Keratinocyte (primary cell): ENCODE results near the gene PAMR1. TPM values are rescaled to one million over a fixed set of nuclear protein-coding genes. Genes with fewer than 3 reads are reported as not detected.

Experiments used
- DNase-seq: peaks from one replicate; pipeline ENCODE4 v3.0.0-alpha.2; 2011; ENCODE audit warnings: low read depth, missing footprints, low spot score
- FAIRE-seq: peaks from 2 replicates; lab custom pipeline; 2011; peaks lifted over from hg19 to GRCh38; lab: Jason Lieb, UNC
- H2AFZ ChIP-seq: 2 replicates; pipeline ENCODE4 v1.6.0; 2012; ENCODE audit warnings: low read length, control low read depth, inconsistent platforms; ENCODE audit not compliant: control insufficient read depth
- H3K27ac ChIP-seq: 2 replicates; pipeline ENCODE4 v1.5.1; 2011; ENCODE audit warnings: low read length; ENCODE audit not compliant: control insufficient read depth, insufficient read depth
- H3K27me3 ChIP-seq: 3 replicates; pipeline ENCODE4 v1.6.0; 2011; ENCODE audit warnings: low read length; ENCODE audit not compliant: control insufficient read depth, insufficient read depth; ENCODE audit errors: extremely low read depth
- H3K36me3 ChIP-seq, 2 experiments: 2 replicates in 1 of 2; 3 replicates in 1 of 2; pipeline ENCODE4 v1.5.1; 2011; ENCODE audit warnings: low read length in 2 of 2, mild to moderate bottlenecking in 1 of 2; ENCODE audit not compliant: control insufficient read depth in 2 of 2, insufficient read depth in 2 of 2; ENCODE audit errors: extremely low read depth in 1 of 2
- H3K4me1 ChIP-seq: 3 replicates; pipeline ENCODE4 v1.5.1; 2011; ENCODE audit warnings: low read length; ENCODE audit not compliant: control insufficient read depth, insufficient read depth; ENCODE audit errors: extremely low read depth
- H3K4me2 ChIP-seq: 3 replicates; pipeline ENCODE4 v1.6.0; 2011; ENCODE audit warnings: low read depth, low read length; ENCODE audit not compliant: control insufficient read depth, insufficient read depth; ENCODE audit errors: extremely low read depth
- H3K4me3 ChIP-seq, 3 experiments: fragments of 200-600 bp in 1 of 3; sonication (generic) in 1 of 3; 2 replicates in 2 of 3; 3 replicates in 1 of 3; pipeline ENCODE4 v1.5.1; 2011 to 2016; ENCODE audit warnings: low read length in 3 of 3, mild to moderate bottlenecking in 3 of 3, control low read depth in 2 of 3, inconsistent platforms in 1 of 3, low read depth in 1 of 3, mixed read lengths in 1 of 3, mixed run types in 1 of 3, moderate library complexity in 1 of 3; ENCODE audit not compliant: control insufficient read depth in 2 of 3, insufficient read depth in 2 of 3; ENCODE audit errors: extremely low read depth in 1 of 3
- H3K79me2 ChIP-seq: 2 replicates; pipeline ENCODE4 v1.6.0; 2012; ENCODE audit warnings: low read length; ENCODE audit not compliant: control insufficient read depth, insufficient read depth
- H3K9ac ChIP-seq: 3 replicates; pipeline ENCODE4 v1.6.0; 2011; ENCODE audit warnings: low read length; ENCODE audit not compliant: control insufficient read depth, insufficient read depth; ENCODE audit errors: extremely low read depth
- H3K9me1 ChIP-seq: 3 replicates; pipeline ENCODE4 v1.6.0; 2011; ENCODE audit warnings: low read length; ENCODE audit not compliant: control insufficient read depth, insufficient read depth; ENCODE audit errors: extremely low read depth
- H3K9me3 ChIP-seq: 2 replicates; pipeline ENCODE4 v1.5.1; 2012; ENCODE audit warnings: low read depth, low read length; ENCODE audit not compliant: control insufficient read depth
- H4K20me1 ChIP-seq: 3 replicates; pipeline ENCODE4 v1.6.0; 2011; ENCODE audit warnings: low read length; ENCODE audit not compliant: control insufficient read depth, insufficient read depth; ENCODE audit errors: extremely low read depth
- EZH2 ChIP-seq: IDR thresholded peaks from one replicate; pipeline ENCODE4 v1.6.1; 2012; ENCODE audit warnings: inconsistent platforms, mild to moderate bottlenecking, low read length, moderate library complexity
- dilution Hi-C: fragments of 300-500 bp; cut with MboI; formaldehyde crosslinking; loops from one replicate; pipeline ENCODE4 v1.7.0; 2020; ENCODE audit warnings: low sequenced_read_pairs; ENCODE audit not compliant: extremely low pct_ligation_motif_present
- polyA plus RNA-seq, 5 experiments: library from polyadenylated mRNA; depleted of rRNA in 3 of 5; stranded (reverse) in 3 of 5; stranded (forward) in 1 of 5; unstranded in 1 of 5; fragments of >200 nt; gene quantifications; 1 replicate in 1 of 5; 2 replicates in 3 of 5; 3 replicates in 1 of 5; pipeline versions ENCODE4 v1.2.1 to v1.2.3, GENCODE V29; 2011 to 2012; ENCODE audit warnings: missing spikeins in 2 of 5, low read depth in 1 of 5, low replicate concordance in 1 of 5
- TF ChIP-seq, protein P1 (sequence below), 3 experiments: IDR thresholded peaks in 1 of 3; conservative IDR thresholded peaks in 1 of 3; optimal IDR thresholded peaks in 1 of 3; 2 replicates in 2 of 3; 3 replicates in 1 of 3; pipeline versions ENCODE3 to v1.5.1; 2011; ENCODE audit warnings: low read length in 3 of 3, mild to moderate bottlenecking in 3 of 3, moderate library complexity in 2 of 3, control low read depth in 1 of 3, inconsistent platforms in 1 of 3; ENCODE audit not compliant: insufficient read depth in 2 of 3; ENCODE audit errors: extremely low read depth in 1 of 3

PAMR1 gene
- polyA plus RNA-seq, 1 donor (not counting 4 experiments of a cell fraction or from before 2014, with no cell fraction given) = 4.1 TPM

DNA sequence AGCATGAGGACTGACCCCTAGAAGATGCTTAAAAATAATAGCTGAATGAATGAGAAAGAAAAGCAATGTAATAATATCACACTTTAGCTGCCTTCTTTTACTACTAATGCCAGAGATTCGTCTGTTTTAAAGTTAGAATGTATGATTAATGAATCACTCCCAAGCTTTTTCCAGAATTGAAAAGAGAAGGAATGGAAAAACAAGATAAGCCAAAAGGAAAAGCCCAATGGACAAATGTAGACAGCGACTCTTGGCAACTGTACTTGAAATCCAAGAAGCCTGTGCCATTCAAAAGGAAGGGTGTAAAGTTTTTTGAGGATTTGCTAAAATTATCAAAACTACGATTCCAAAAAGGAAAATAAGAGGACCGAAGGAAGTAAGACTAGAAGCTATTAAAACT, 40.8 kb upstream of the PAMR1 start:
- no peak for TF ChIP-seq EZH2
- TF ChIP-seq, protein P1, sequence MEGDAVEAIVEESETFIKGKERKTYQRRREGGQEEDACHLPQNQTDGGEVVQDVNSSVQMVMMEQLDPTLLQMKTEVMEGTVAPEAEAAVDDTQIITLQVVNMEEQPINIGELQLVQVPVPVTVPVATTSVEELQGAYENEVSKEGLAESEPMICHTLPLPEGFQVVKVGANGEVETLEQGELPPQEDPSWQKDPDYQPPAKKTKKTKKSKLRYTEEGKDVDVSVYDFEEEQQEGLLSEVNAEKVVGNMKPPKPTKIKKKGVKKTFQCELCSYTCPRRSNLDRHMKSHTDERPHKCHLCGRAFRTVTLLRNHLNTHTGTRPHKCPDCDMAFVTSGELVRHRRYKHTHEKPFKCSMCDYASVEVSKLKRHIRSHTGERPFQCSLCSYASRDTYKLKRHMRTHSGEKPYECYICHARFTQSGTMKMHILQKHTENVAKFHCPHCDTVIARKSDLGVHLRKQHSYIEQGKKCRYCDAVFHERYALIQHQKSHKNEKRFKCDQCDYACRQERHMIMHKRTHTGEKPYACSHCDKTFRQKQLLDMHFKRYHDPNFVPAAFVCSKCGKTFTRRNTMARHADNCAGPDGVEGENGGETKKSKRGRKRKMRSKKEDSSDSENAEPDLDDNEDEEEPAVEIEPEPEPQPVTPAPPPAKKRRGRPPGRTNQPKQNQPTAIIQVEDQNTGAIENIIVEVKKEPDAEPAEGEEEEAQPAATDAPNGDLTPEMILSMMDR (optimal IDR thresholded peaks at IDR 0.05 in 1 of 3, IDR thresholded peaks at IDR 0.05 in 1 of 3, conservative IDR thresholded peaks at IDR 0.05 in 1 of 3; ENCODE audit: extremely low read depth in 1 of 3, insufficient read depth in 2 of 3, low read length in 3 of 3) = no peak
- H3K79me2 ChIP-seq = no peaks in the 10 kb centered on the region
- H3K36me3 ChIP-seq = no peaks in the 10 kb centered on the region
- DNase-seq = no peak
- no peak overlapping the region for H3K4me3 ChIP-seq
- dilution Hi-C loops = no loop called here
- H3K9ac ChIP-seq = no peak overlapping the region
- H3K9me1 ChIP-seq = no peaks in the 10 kb centered on the region
- no peak for FAIRE-seq
- H3K4me2 ChIP-seq = no peak overlapping the region
- H3K9me3 ChIP-seq = no peaks in the 10 kb centered on the region
- H3K27me3 ChIP-seq = no peaks in the 10 kb centered on the region
- no peak overlapping the region for H2AFZ ChIP-seq
- H3K27ac ChIP-seq = no peak overlapping the region
- H4K20me1 ChIP-seq = no peaks in the 10 kb centered on the region
- H3K4me1 ChIP-seq = peaks cover 19% of the 10 kb centered on the region

DNA sequence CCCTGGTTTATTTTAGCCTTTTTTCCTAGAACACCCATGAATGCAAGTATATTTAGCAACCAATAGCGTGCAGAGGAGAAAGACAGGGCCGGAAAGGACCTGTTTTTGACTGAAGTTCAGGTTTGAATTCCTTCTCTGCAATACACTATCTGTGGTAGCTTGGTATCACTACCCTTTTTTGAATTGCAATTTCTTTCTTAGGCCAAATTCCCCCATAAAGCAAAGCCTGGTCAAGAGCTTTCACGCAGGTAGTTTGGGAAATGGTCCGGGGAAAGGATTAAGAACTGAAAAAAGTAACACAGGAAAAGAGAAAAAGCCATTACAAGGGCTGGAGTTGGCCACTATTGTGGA, 38.8 kb upstream of the PAMR1 start:
- DNase-seq (no peak), FAIRE-seq (no peak)
- no peak overlapping the region for H2AFZ ChIP-seq
- dilution Hi-C loops = no loop called here
- TF ChIP-seq, protein P1 (optimal IDR thresholded peaks at IDR 0.05 in 1 of 3, IDR thresholded peaks at IDR 0.05 in 1 of 3, conservative IDR thresholded peaks at IDR 0.05 in 1 of 3; ENCODE audit: extremely low read depth in 1 of 3, insufficient read depth in 2 of 3, low read length in 3 of 3) = no peak
- no peak for TF ChIP-seq EZH2
- no peak overlapping the region for H3K4me2 ChIP-seq
- H3K79me2 ChIP-seq = no peaks in the 10 kb centered on the region
- no peaks in the 10 kb centered on the region for H3K36me3 ChIP-seq
- no peaks in the 10 kb centered on the region for H3K9me1 ChIP-seq
- H3K9ac ChIP-seq = no peak overlapping the region
- H3K9me3 ChIP-seq = no peaks in the 10 kb centered on the region
- no peak overlapping the region for H3K4me3 ChIP-seq
- no peaks in the 10 kb centered on the region for H3K27me3 ChIP-seq
- no peak overlapping the region for H3K27ac ChIP-seq
- H3K4me1 ChIP-seq = peaks cover 25% of the 10 kb centered on the region
- no peaks in the 10 kb centered on the region for H4K20me1 ChIP-seq
